ENCODE results near the gene ARHGAP9. TPM values are rescaled to one million over a fixed set of nuclear protein-coding genes. Genes with fewer than 3 reads are reported as not detected.
A peak's percentile ranks its signal among the peaks of the same experiment; 100 is the strongest.

ARHGAP9 gene
- total and polyA plus RNA-seq, 2 of the 4 experiments (the other 2 are of a cell fraction), result 0.18 to 0.79 TPM

GRCh38 chr12:57523706-57524614 lies 44.3 kb upstream of the ARHGAP9 start:
- peak overlapping the region; percentile 88 for H3K27ac ChIP-seq (ENCODE audit: insufficient read depth, low read length)
- H3K36me3 ChIP-seq (ENCODE audit: control insufficient read depth, insufficient read depth, low read length), result peaks cover 45% of the 10 kb centered on the region
- peak overlapping the region; percentile 83 for H2BK5ac ChIP-seq (ENCODE audit: low read depth, low read length, poor library complexity, severe bottlenecking)
- H3K18ac ChIP-seq (ENCODE audit: low read depth, low read length), result no peak overlapping the region; the same call in 1 of the 2 replicates
- peak overlapping the region; percentile 91 for H3K56ac ChIP-seq (ENCODE audit: extremely low read depth, insufficient read depth, low read length)
- no peaks in the 10 kb centered on the region for H3K27me3 ChIP-seq (ENCODE audit: control insufficient read depth, insufficient read depth, low read length)
- H3K79me1 ChIP-seq (ENCODE audit: low read depth in 1 of 2, low read length in 2 of 2), result peaks cover 14 to 62% of the 10 kb centered on the region in 2 experiments
- H2AFZ ChIP-seq (replicated peaks; ENCODE audit: low read length, poor library complexity), result no peak overlapping the region
- H4K5ac ChIP-seq (ENCODE audit: low read depth, low read length), result no peak overlapping the region
- ChIA-PET CTCF (interaction anchor here (0.6 kb wide), 1 partner anchor 805 kb away, joined by 3 read pairs; no protein-coding TSS in a partner anchor), POLR2A (ENCODE audit: unreplicated experiment) (interaction anchor here (0.7 kb wide), 1 partner anchor 12 kb away, joined by 7 read pairs; no protein-coding TSS in a partner anchor)
- no TSS peak for BruUV-seq (replicated peaks)
- no peak for TF ChIP-seq RAD21 (IDR thresholded peaks at IDR 0.05; ENCODE audit: low read length)
- TF ChIP-seq SMC3 (IDR thresholded peaks at IDR 0.05; ENCODE audit: low read depth, low read length), result no peak
- no peak for TF ChIP-seq CTCF (conservative IDR thresholded peaks at IDR 0.05; ENCODE audit: low read depth, low read length)
- no peak for TF ChIP-seq POLR2A (IDR thresholded peaks at IDR 0.05; ENCODE audit: low read depth, low read length)
- no peak for TF ChIP-seq MXI1 (IDR thresholded peaks at IDR 0.05; ENCODE audit: borderline replicate concordance, low read depth, low read length)
- H2AK9ac ChIP-seq (replicated peaks; ENCODE audit: low read depth, low read length, poor library complexity), result peak overlapping the region; percentile 40
- H2AK5ac ChIP-seq (ENCODE audit: low read depth, low read length), result peak overlapping the region; percentile 98
- H3K9ac ChIP-seq (ENCODE audit: low read depth, low read length), result peak overlapping the region; percentile 91
- H3K4me1 ChIP-seq (ENCODE audit: control insufficient read depth, insufficient read depth, low read length), result peaks cover 22% of the 10 kb centered on the region
- DNase-seq, result no peak
- H4K8ac ChIP-seq (ENCODE audit: low read depth in 2 of 2, low read length in 2 of 2), result peak overlapping the region; percentile 47 to 78; a peak in 2 of 4 replicates
- H4K91ac ChIP-seq (ENCODE audit: insufficient read depth, low read depth, low read length), result peak overlapping the region; percentile 64
- H3K14ac ChIP-seq (replicated peaks; ENCODE audit: low read depth, low read length), result peak overlapping the region; percentile 93
- intact Hi-C loops (cut with micrococcal nuclease) (no loop called here), in situ Hi-C loops (cut with MboI; ENCODE audit: low sequenced_read_pairs) (no loop called here), dilution Hi-C loops (cut with HindIII; ENCODE audit: low sequenced_read_pairs, unreplicated experiment) (no loop called here)
- H3K4me2 ChIP-seq (ENCODE audit: low read depth, low read length), result peak overlapping the region; percentile 93
- H3K23ac ChIP-seq (ENCODE audit: low read depth, low read length), result peak overlapping the region; percentile 39
- peak overlapping the region; percentile 91 for H3K4ac ChIP-seq (ENCODE audit: low read depth, low read length)
- ATAC-seq (ENCODE audit: low read depth), result no peak
- H2BK120ac ChIP-seq (ENCODE audit: low read depth, low read length), result no peak overlapping the region; the same call in 1 of the 2 replicates
- peak overlapping the region; percentile 59; the same call in 1 of the 3 replicates for H2BK15ac ChIP-seq (ENCODE audit: low read depth, low read length)
- H3K9me3 ChIP-seq (ENCODE audit: control insufficient read depth, insufficient read depth, low read length), result no peaks in the 10 kb centered on the region
- WGBS, 2 experiments (ENCODE audit: extremely low coverage in 2 of 2, insufficient read length in 1 of 2), result 75% methylated on average over 4 of the region's 14 CpGs; no CpG with 5 or more reads in 1 of the 2 experiments
- peak overlapping the region; percentile 54 for H3K4me3 ChIP-seq (ENCODE audit: insufficient read depth, low read depth, low read length)
- 0 out of 2 replicates have a peak overlapping the region, but pooled peaks have one; percentile 12 for H2BK20ac ChIP-seq (ENCODE audit: low read depth, low read length)
- H4K20me1 ChIP-seq (ENCODE audit: insufficient read depth, low read length), result peaks cover 36% of the 10 kb centered on the region
- peaks cover 14% of the 10 kb centered on the region for H3K9me1 ChIP-seq (ENCODE audit: insufficient read depth, low read length)
